Panc1 (cell line): ENCODE results near the gene BNIP3. TPM values are rescaled to one million over a fixed set of nuclear protein-coding genes. Genes with fewer than 3 reads are reported as not detected.

ENCODE experiments used
- ATAC-seq: fragments of 200-7000 bp; cut with Tn5 transposase; 2 replicates; pipeline ENCODE4 v1.9.1; 2020; ENCODE audit warnings: mild to moderate bottlenecking, moderate library complexity
- BruUV-seq: library from RNA; stranded (reverse); fragments of 400-500 nt; replicated peaks from 2 replicates; lab custom pipeline; 2021; lab: Mats Ljungman, UMichigan
- CTCF ChIA-PET: fragments of 300-600 bp; sonication (Branson Sonifier 250); formaldehyde crosslinking; loops from one replicate; lab custom pipeline; 2022; ENCODE audit warnings: antibody characterized with exemption; lab: Charles Lee
- POLR2A ChIA-PET: fragments of 300-600 bp; sonication (Branson Sonifier 250); formaldehyde crosslinking; loops from one replicate; lab custom pipeline; 2022; ENCODE audit warnings: antibody characterized with exemption; lab: Charles Lee
- DNase-seq: peaks from one replicate; pipeline ENCODE4 v3.0.0-alpha.2; 2010; ENCODE audit warnings: low read depth, low spot score
- H3K27ac ChIP-seq: 2 replicates; pipeline ENCODE4 v1.5.1; 2011; ENCODE audit warnings: mild to moderate bottlenecking, low read length, inconsistent platforms
- H3K27me3 ChIP-seq: fragments of 200-500 bp; sonication (Bioruptor generic); 2 replicates; pipeline ENCODE4 v1.6.0; 2014; ENCODE audit warnings: low read length, inconsistent platforms; ENCODE audit not compliant: control insufficient read depth, insufficient read depth
- H3K36me3 ChIP-seq: fragments of 200-500 bp; sonication (Bioruptor generic); 2 replicates; pipeline ENCODE4 v1.5.1; 2014; ENCODE audit warnings: inconsistent platforms, mild to moderate bottlenecking, low read length, moderate library complexity; ENCODE audit not compliant: control insufficient read depth, insufficient read depth
- H3K4me1 ChIP-seq: 2 replicates; pipeline ENCODE4 v1.5.1; 2011; ENCODE audit warnings: inconsistent platforms, mild to moderate bottlenecking, low read length, moderate library complexity; ENCODE audit not compliant: control insufficient read depth, insufficient read depth
- H3K4me3 ChIP-seq, 2 experiments: 2 replicates each; pipeline ENCODE4 v1.5.1; 2011 to 2012; ENCODE audit warnings: low read depth in 2 of 2, low read length in 2 of 2, mild to moderate bottlenecking in 2 of 2, inconsistent platforms in 1 of 2, moderate library complexity in 1 of 2
- H3K9me3 ChIP-seq: fragments of 200-500 bp; sonication (Bioruptor generic); 2 replicates; pipeline ENCODE4 v1.5.1; 2014; ENCODE audit warnings: low read depth, mild to moderate bottlenecking, inconsistent platforms, low read length, moderate library complexity; ENCODE audit not compliant: control insufficient read depth, insufficient read depth
- POLR2AphosphoS5 ChIP-seq: IDR thresholded peaks from 2 replicates; pipeline ENCODE4 v1.6.1; 2012; ENCODE audit warnings: mild to moderate bottlenecking, low read depth, low read length, moderate library complexity
- SIN3A ChIP-seq: IDR thresholded peaks from 2 replicates; pipeline ENCODE4 v1.6.1; 2012; ENCODE audit warnings: low read depth, mild to moderate bottlenecking, low read length, moderate library complexity, borderline replicate concordance; ENCODE audit not compliant: insufficient read depth
- TCF7L2 ChIP-seq: IDR thresholded peaks from 2 replicates; pipeline ENCODE4 v1.6.1; 2011; ENCODE audit warnings: mild to moderate bottlenecking, low read depth, low read length, inconsistent platforms
- in situ Hi-C: cut with HindIII; loops from 2 replicates; pipeline ENCODE4 v1.10.0; 2016; ENCODE audit warnings: low sequenced_read_pairs, low pct_unique_long_range_greater_than_20kb
- intact Hi-C: fragments of 100-400 bp; cut with micrococcal nuclease; formaldehyde crosslinking; loops from one replicate; pipeline ENCODE4 v1.10.0; 2022; ENCODE audit not compliant: unreplicated experiment
- total RNA-seq: library from RNA; stranded (reverse); gene quantifications from one replicate; pipeline ENCODE4 v1.2.1, GENCODE V29; 2021; ENCODE audit not compliant: unreplicated experiment
- TF ChIP-seq, protein P1 (sequence below), 2 experiments: IDR thresholded peaks; 2 replicates each; pipeline ENCODE4 v1.6.1; 2011 to 2012; ENCODE audit warnings: low read depth in 2 of 2, control low read depth in 1 of 2, low read length in 1 of 2, mild to moderate bottlenecking in 1 of 2, moderate library complexity in 1 of 2; ENCODE audit not compliant: insufficient read depth in 1 of 2
- TF ChIP-seq, protein P2 (sequence below): fragments of 450-650 bp; IDR thresholded peaks from 2 replicates; pipeline ENCODE4 v1.5.1; 2017; ENCODE audit warnings: mild to moderate bottlenecking

Gene BNIP3
- total RNA-seq, 1 experiment from 2014 or later, result 67.8 TPM

DNA sequence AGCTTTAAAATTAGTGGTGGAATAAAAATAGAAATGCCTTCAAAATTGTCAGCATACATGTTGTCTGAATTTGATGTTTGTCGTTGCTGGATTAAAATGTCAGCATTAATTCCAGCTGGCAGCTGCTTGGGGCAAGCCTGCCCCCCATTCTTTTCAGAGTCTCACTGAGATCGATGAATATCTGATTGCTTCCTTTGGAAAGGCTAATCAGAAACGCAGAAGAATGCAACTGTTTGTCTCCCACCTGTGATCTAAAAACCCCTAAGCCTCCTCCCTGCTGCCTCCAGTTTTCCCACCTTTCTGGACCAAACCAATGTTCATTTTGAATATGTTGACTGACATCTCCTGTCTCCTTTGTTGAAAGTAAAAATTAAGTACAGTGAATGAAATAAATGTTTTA lies 27.9 kb upstream of the BNIP3 start:
- Histone ChIP-seq H3K27ac (no peak overlapping the region), H3K9me3 (no peaks in the 10 kb centered on the region), H3K4me3 (no peak overlapping the region), H3K27me3 (peaks cover 16% of the 10 kb centered on the region), H3K36me3 (no peaks in the 10 kb centered on the region), H3K4me1 (no peaks in the 10 kb centered on the region)
- ChIA-PET POLR2A (no interaction called here), CTCF (no interaction called here)
- TF ChIP-seq, protein P1, sequence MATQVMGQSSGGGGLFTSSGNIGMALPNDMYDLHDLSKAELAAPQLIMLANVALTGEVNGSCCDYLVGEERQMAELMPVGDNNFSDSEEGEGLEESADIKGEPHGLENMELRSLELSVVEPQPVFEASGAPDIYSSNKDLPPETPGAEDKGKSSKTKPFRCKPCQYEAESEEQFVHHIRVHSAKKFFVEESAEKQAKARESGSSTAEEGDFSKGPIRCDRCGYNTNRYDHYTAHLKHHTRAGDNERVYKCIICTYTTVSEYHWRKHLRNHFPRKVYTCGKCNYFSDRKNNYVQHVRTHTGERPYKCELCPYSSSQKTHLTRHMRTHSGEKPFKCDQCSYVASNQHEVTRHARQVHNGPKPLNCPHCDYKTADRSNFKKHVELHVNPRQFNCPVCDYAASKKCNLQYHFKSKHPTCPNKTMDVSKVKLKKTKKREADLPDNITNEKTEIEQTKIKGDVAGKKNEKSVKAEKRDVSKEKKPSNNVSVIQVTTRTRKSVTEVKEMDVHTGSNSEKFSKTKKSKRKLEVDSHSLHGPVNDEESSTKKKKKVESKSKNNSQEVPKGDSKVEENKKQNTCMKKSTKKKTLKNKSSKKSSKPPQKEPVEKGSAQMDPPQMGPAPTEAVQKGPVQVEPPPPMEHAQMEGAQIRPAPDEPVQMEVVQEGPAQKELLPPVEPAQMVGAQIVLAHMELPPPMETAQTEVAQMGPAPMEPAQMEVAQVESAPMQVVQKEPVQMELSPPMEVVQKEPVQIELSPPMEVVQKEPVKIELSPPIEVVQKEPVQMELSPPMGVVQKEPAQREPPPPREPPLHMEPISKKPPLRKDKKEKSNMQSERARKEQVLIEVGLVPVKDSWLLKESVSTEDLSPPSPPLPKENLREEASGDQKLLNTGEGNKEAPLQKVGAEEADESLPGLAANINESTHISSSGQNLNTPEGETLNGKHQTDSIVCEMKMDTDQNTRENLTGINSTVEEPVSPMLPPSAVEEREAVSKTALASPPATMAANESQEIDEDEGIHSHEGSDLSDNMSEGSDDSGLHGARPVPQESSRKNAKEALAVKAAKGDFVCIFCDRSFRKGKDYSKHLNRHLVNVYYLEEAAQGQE (IDR thresholded peaks at IDR 0.05; ENCODE audit: insufficient read depth in 1 of 2, low read depth in 2 of 2, low read length in 1 of 2), result no peak
- no peak for TF ChIP-seq POLR2AphosphoS5
- TF ChIP-seq SIN3A, result no peak
- TF ChIP-seq TCF7L2, result no peak
- TF ChIP-seq, protein P2, sequence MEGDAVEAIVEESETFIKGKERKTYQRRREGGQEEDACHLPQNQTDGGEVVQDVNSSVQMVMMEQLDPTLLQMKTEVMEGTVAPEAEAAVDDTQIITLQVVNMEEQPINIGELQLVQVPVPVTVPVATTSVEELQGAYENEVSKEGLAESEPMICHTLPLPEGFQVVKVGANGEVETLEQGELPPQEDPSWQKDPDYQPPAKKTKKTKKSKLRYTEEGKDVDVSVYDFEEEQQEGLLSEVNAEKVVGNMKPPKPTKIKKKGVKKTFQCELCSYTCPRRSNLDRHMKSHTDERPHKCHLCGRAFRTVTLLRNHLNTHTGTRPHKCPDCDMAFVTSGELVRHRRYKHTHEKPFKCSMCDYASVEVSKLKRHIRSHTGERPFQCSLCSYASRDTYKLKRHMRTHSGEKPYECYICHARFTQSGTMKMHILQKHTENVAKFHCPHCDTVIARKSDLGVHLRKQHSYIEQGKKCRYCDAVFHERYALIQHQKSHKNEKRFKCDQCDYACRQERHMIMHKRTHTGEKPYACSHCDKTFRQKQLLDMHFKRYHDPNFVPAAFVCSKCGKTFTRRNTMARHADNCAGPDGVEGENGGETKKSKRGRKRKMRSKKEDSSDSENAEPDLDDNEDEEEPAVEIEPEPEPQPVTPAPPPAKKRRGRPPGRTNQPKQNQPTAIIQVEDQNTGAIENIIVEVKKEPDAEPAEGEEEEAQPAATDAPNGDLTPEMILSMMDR, result no peak
- DNase-seq (no peak), ATAC-seq (no peak)
- BruUV-seq, result no TSS peak
- intact Hi-C loops, result no loop called here
- in situ Hi-C loops, result no loop called here

DNA sequence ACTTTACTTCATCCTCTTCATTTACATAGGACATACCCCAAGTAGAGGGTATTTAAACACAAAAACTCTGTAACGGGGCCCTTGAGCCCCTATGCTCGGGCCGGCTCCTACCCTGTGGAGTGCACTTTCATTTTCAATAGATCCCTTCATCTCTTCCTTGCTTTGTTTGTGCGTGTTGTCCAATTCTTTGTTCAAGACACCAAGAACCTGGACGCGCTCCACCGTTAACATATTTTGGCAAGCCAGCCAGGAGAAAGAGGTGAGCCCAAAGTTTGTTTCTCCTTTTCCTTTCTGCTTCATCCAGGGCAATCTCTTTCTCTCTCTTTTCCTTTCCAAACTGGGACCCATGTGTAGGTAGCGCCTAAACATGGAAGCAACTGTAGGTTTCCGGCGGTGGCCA lies 26.0 kb upstream of the BNIP3 start:
- no peak overlapping the region for H3K27ac ChIP-seq
- intact Hi-C loops (no loop called here), in situ Hi-C loops (no loop called here)
- BruUV-seq, result no TSS peak
- no peak for DNase-seq
- ChIA-PET CTCF (no interaction called here), POLR2A (no interaction called here)
- H3K36me3 ChIP-seq, result no peaks in the 10 kb centered on the region
- TF ChIP-seq, protein P2, result no peak
- TF ChIP-seq POLR2AphosphoS5 (no peak), TCF7L2 (no peak), SIN3A (no peak)
- TF ChIP-seq, protein P1 (IDR thresholded peaks at IDR 0.05; ENCODE audit: insufficient read depth in 1 of 2, low read depth in 2 of 2, low read length in 1 of 2), result no peak
- ATAC-seq, result no peak
- H3K4me3 ChIP-seq, result no peak overlapping the region
- no peaks in the 10 kb centered on the region for H3K9me3 ChIP-seq
- no peaks in the 10 kb centered on the region for H3K4me1 ChIP-seq
- peaks cover 13% of the 10 kb centered on the region for H3K27me3 ChIP-seq
